Measurements from ENCODE around the gene MLLT10. TPM values are rescaled to one million over a fixed set of nuclear protein-coding genes. Genes with fewer than 3 reads are reported as not detected.
A peak's percentile ranks its signal among the peaks of the same experiment; 100 is the strongest.

The MLLT10 gene
- 37.4 TPM for polyA plus RNA-seq (2013, experiment 1 of 2)
- 40.3 TPM for polyA plus RNA-seq (2013, experiment 2 of 2)

GRCh38 chr10:21533467-21534279 is at the start of gene MLLT10:
Gene MLLT10 (plus strand): TSS chr10:21534232. CDS start chr10:21534645, 413 bp downstream.
- peak within 1 kb of the TSS; percentile 88 for H2BK120ac ChIP-seq (ENCODE audit: low read depth, low read length)
- H3K9ac ChIP-seq (ENCODE audit: low read length) = peak within 1 kb of the TSS; percentile 92
- DNase-seq = peak; percentile 99
- peak within 1 kb of the TSS; percentile 89 for H3K4me3 ChIP-seq (ENCODE audit: low read length)
- H3K4me1 ChIP-seq (ENCODE audit: control insufficient read depth, low read depth, low read length) = peaks cover 5% of the 10 kb centered on the region
- WGBS (ENCODE audit: extremely low coverage, insufficient coverage, low lambda C conversion rate) = no CpG with 5 or more reads among the region's 74 CpGs
- H3K79me2 ChIP-seq (ENCODE audit: control insufficient read depth, insufficient read depth, low read length) = peaks cover 26% of the 10 kb centered on the region
- H3K23ac ChIP-seq (ENCODE audit: low read length) = peak within 1 kb of the TSS; percentile 38
- peak within 1 kb of the TSS; percentile 99 for H3K4ac ChIP-seq (ENCODE audit: low read depth, low read length)
- peak within 1 kb of the TSS; percentile 99 for H3K18ac ChIP-seq (ENCODE audit: low read length)
- no peak within 1 kb of the TSS for H2AK5ac ChIP-seq (ENCODE audit: low read length)
- H3K56ac ChIP-seq (ENCODE audit: low read length) = peak within 1 kb of the TSS; percentile 97
- no peaks in the 10 kb centered on the region for H3K36me3 ChIP-seq (ENCODE audit: control insufficient read depth, insufficient read depth, low read length)
- no peak within 1 kb of the TSS for H2BK15ac ChIP-seq (replicated peaks; ENCODE audit: low read depth)
- H2BK5ac ChIP-seq (ENCODE audit: low read length) = peak within 1 kb of the TSS; percentile 85
- no peak within 1 kb of the TSS for H4K5ac ChIP-seq (ENCODE audit: low read length)
- H3K79me1 ChIP-seq (ENCODE audit: low read length) = peaks cover 2% of the 10 kb centered on the region
- H3K27ac ChIP-seq (ENCODE audit: low read depth, low read length) = peak within 1 kb of the TSS; percentile 98
- no peaks in the 10 kb centered on the region for H3K27me3 ChIP-seq (ENCODE audit: insufficient read depth, low read length, poor library complexity)
- peak within 1 kb of the TSS; percentile 83 for H4K8ac ChIP-seq (ENCODE audit: low read depth, low read length)
- peak within 1 kb of the TSS; percentile 69 for H3K4me2 ChIP-seq (ENCODE audit: low read length)

DNA sequence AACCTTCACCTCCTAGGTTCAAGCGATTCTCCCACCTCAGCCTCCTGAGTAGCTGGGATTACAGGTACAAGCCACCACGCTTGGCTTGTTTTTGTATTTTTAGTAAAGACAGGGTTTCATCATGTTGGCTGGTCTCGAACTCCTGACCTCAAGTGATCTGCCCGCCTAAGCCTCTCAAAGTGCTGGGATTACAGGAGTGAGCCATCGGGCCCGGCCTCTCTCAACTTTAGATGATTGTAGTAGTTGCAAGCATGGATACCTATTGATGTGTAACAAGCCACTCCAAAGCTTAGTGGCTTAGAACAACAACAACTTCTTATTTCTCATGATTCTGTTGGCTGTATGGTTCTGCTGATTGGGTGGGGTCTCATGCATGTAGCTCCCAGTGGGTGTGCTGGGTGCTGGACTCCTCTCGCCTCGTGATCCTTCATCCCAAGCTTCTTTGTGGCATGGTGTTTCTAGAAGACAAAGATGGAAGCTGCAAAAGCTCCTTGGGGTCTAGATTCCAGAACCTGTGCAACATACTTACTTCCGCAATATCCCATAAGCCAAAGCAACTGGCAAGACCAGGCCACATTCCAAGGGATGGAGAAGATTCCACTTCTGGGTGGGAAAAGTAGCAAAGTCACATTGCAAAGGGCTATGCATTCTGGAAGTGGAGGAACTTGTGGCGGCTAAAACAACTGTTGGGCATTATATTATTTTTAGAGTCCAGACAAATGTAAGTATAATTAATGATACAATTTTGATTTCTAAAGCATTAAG is 46.4 kb upstream of the MLLT10 start:
- no peak overlapping the region for H3K18ac ChIP-seq (ENCODE audit: low read length)
- no peak overlapping the region for H3K27ac ChIP-seq (ENCODE audit: low read depth, low read length)
- H4K8ac ChIP-seq (ENCODE audit: low read depth, low read length) = no peak overlapping the region
- H3K9ac ChIP-seq (ENCODE audit: low read length) = no peak overlapping the region
- no peak overlapping the region for H3K56ac ChIP-seq (ENCODE audit: low read length)
- no CpG with 5 or more reads among the region's 10 CpGs for WGBS (ENCODE audit: extremely low coverage, insufficient coverage, low lambda C conversion rate)
- H3K4ac ChIP-seq (ENCODE audit: low read depth, low read length) = no peak overlapping the region
- no peaks in the 10 kb centered on the region for H3K79me1 ChIP-seq (ENCODE audit: low read length)
- no peak overlapping the region for H3K4me3 ChIP-seq (ENCODE audit: low read length)
- no peaks in the 10 kb centered on the region for H3K27me3 ChIP-seq (ENCODE audit: insufficient read depth, low read length, poor library complexity)
- H2BK15ac ChIP-seq (replicated peaks; ENCODE audit: low read depth) = no peak overlapping the region
- H3K79me2 ChIP-seq (ENCODE audit: control insufficient read depth, insufficient read depth, low read length) = no peaks in the 10 kb centered on the region
- H2AK5ac ChIP-seq (ENCODE audit: low read length) = no peak overlapping the region
- H3K4me1 ChIP-seq (ENCODE audit: control insufficient read depth, low read depth, low read length) = no peaks in the 10 kb centered on the region
- H3K23ac ChIP-seq (ENCODE audit: low read length) = no peak overlapping the region
- no peak overlapping the region for H2BK5ac ChIP-seq (ENCODE audit: low read length)
- no peaks in the 10 kb centered on the region for H3K36me3 ChIP-seq (ENCODE audit: control insufficient read depth, insufficient read depth, low read length)
- no peak overlapping the region for H4K5ac ChIP-seq (ENCODE audit: low read length)
- no peak overlapping the region for H2BK120ac ChIP-seq (ENCODE audit: low read depth, low read length)
- no peak overlapping the region for H3K4me2 ChIP-seq (ENCODE audit: low read length)
- DNase-seq = no peak

DNA sequence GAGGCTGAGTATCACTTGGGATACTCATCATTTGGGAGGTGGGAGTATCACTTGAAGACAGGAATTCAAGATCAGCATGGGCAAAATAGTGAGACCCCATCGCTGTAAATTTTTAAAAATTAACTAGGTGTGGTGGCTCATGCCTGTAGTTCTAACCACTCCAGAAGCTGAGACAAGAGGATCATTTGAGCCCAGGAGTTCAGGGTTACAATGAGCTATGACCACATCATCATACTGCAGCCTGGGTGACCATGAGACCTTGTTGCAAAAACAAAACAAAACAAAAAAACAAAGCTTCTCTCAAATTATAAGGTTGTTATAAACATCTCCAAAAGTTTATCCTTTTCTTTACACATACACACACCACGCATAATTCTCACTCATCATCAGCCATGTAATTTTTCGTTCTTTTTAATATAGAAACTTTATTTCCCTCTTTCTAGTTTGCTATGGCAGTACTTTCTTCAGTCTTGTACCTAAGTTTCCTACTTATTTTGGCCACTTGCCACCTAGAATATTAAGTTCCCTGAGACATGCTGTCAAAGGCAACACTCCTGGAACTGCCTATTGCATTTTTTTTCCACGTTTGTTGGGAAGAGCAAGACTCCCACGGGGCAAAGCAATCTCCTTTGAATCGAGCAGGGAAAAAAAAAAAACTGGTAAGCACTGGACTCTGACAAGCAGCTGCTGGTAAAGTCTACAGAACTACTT is 45.6 kb upstream of the MLLT10 start:
- Histone ChIP-seq H3K4me3 (ENCODE audit: low read length) (no peak overlapping the region), H3K4me1 (ENCODE audit: control insufficient read depth, low read depth, low read length) (no peaks in the 10 kb centered on the region), H3K27me3 (ENCODE audit: insufficient read depth, low read length, poor library complexity) (no peaks in the 10 kb centered on the region), H3K27ac (ENCODE audit: low read depth, low read length) (no peak overlapping the region), H3K36me3 (ENCODE audit: control insufficient read depth, insufficient read depth, low read length) (no peaks in the 10 kb centered on the region), H3K56ac (ENCODE audit: low read length) (no peak overlapping the region), H2BK15ac (replicated peaks; ENCODE audit: low read depth) (no peak overlapping the region), H2AK5ac (ENCODE audit: low read length) (no peak overlapping the region), H3K4ac (ENCODE audit: low read depth, low read length) (peak overlapping the region; percentile 36), H4K5ac (ENCODE audit: low read length) (no peak overlapping the region), H3K4me2 (ENCODE audit: low read length) (no peak overlapping the region), H3K18ac (ENCODE audit: low read length) (no peak overlapping the region), H3K9ac (ENCODE audit: low read length) (no peak overlapping the region), H2BK5ac (ENCODE audit: low read length) (no peak overlapping the region), H4K8ac (ENCODE audit: low read depth, low read length) (no peak overlapping the region), H2BK120ac (ENCODE audit: low read depth, low read length) (no peak overlapping the region), H3K79me2 (ENCODE audit: control insufficient read depth, insufficient read depth, low read length) (no peaks in the 10 kb centered on the region), H3K79me1 (ENCODE audit: low read length) (no peaks in the 10 kb centered on the region), H3K23ac (ENCODE audit: low read length) (no peak overlapping the region)
- no peak for DNase-seq
- WGBS (ENCODE audit: extremely low coverage, insufficient coverage, low lambda C conversion rate) = 100% methylated on average over 2 of the region's 6 CpGs

GRCh38 chr10:21488957-21489446 is 45.0 kb upstream of the MLLT10 start:
- no peak overlapping the region for H3K18ac ChIP-seq (ENCODE audit: low read length)
- H3K36me3 ChIP-seq (ENCODE audit: control insufficient read depth, insufficient read depth, low read length) = no peaks in the 10 kb centered on the region
- H3K4me3 ChIP-seq (ENCODE audit: low read length) = no peak overlapping the region
- DNase-seq = no peak
- no peak overlapping the region for H3K56ac ChIP-seq (ENCODE audit: low read length)
- no peak overlapping the region for H3K4ac ChIP-seq (ENCODE audit: low read depth, low read length)
- H3K27me3 ChIP-seq (ENCODE audit: insufficient read depth, low read length, poor library complexity) = no peaks in the 10 kb centered on the region
- H3K9ac ChIP-seq (ENCODE audit: low read length) = no peak overlapping the region
- H3K79me2 ChIP-seq (ENCODE audit: control insufficient read depth, insufficient read depth, low read length) = no peaks in the 10 kb centered on the region
- WGBS (ENCODE audit: extremely low coverage, insufficient coverage, low lambda C conversion rate) = no CpG with 5 or more reads among the region's 5 CpGs
- H3K23ac ChIP-seq (ENCODE audit: low read length) = no peak overlapping the region
- no peak overlapping the region for H3K27ac ChIP-seq (ENCODE audit: low read depth, low read length)
- H3K79me1 ChIP-seq (ENCODE audit: low read length) = no peaks in the 10 kb centered on the region
- H3K4me1 ChIP-seq (ENCODE audit: control insufficient read depth, low read depth, low read length) = no peaks in the 10 kb centered on the region
- H2BK15ac ChIP-seq (replicated peaks; ENCODE audit: low read depth) = no peak overlapping the region
- no peak overlapping the region for H2AK5ac ChIP-seq (ENCODE audit: low read length)
- no peak overlapping the region for H2BK120ac ChIP-seq (ENCODE audit: low read depth, low read length)
- H3K4me2 ChIP-seq (ENCODE audit: low read length) = no peak overlapping the region
- no peak overlapping the region for H4K8ac ChIP-seq (ENCODE audit: low read depth, low read length)
- H2BK5ac ChIP-seq (ENCODE audit: low read length) = no peak overlapping the region
- no peak overlapping the region for H4K5ac ChIP-seq (ENCODE audit: low read length)

DNA sequence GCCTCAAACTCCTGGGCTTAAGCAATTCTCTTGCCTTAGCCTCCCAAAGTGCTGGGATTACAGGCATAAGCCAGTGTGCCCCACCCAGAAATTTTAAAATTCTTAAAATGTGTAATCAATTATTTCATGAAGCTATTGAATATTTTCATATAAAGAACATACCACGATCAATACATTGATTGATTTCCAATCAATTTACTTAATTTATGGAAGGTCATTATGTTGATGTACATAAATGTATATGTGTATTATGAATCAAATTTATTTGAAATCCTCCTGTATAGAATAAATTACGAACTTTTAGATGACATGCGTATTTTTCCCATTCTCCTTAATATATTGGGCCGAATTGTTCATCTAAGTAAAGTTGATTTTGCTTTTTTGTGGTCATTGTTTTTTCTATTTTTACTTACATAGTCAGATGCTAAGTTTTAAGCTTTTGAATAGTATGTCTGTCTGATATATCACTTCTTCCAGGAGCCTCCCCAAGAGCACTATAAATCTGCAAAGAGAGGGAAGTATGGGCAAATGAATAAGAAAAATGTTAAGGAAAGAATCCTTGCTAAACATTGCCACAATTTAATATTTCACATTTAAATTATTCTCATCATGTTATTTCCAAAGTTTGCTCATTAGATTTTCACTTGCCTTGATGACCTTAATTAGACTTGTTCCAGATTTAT is 43.9 kb upstream of the MLLT10 start:
- H3K79me2 ChIP-seq (ENCODE audit: control insufficient read depth, insufficient read depth, low read length) = no peaks in the 10 kb centered on the region
- H3K9ac ChIP-seq (ENCODE audit: low read length) = no peak overlapping the region
- H3K4me3 ChIP-seq (ENCODE audit: low read length) = no peak overlapping the region
- no peak overlapping the region for H2BK5ac ChIP-seq (ENCODE audit: low read length)
- H3K4me1 ChIP-seq (ENCODE audit: control insufficient read depth, low read depth, low read length) = no peaks in the 10 kb centered on the region
- H3K56ac ChIP-seq (ENCODE audit: low read length) = no peak overlapping the region
- no peak overlapping the region for H4K8ac ChIP-seq (ENCODE audit: low read depth, low read length)
- no peak for DNase-seq
- H3K23ac ChIP-seq (ENCODE audit: low read length) = no peak overlapping the region
- no peaks in the 10 kb centered on the region for H3K36me3 ChIP-seq (ENCODE audit: control insufficient read depth, insufficient read depth, low read length)
- no peak overlapping the region for H3K27ac ChIP-seq (ENCODE audit: low read depth, low read length)
- no peak overlapping the region for H4K5ac ChIP-seq (ENCODE audit: low read length)
- no peak overlapping the region for H2AK5ac ChIP-seq (ENCODE audit: low read length)
- H3K27me3 ChIP-seq (ENCODE audit: insufficient read depth, low read length, poor library complexity) = no peaks in the 10 kb centered on the region
- H2BK120ac ChIP-seq (ENCODE audit: low read depth, low read length) = no peak overlapping the region
- H3K4ac ChIP-seq (ENCODE audit: low read depth, low read length) = no peak overlapping the region
- H3K18ac ChIP-seq (ENCODE audit: low read length) = no peak overlapping the region
- H3K79me1 ChIP-seq (ENCODE audit: low read length) = no peaks in the 10 kb centered on the region
- H2BK15ac ChIP-seq (replicated peaks; ENCODE audit: low read depth) = no peak overlapping the region
- WGBS (ENCODE audit: extremely low coverage, insufficient coverage, low lambda C conversion rate) = no CpG with 5 or more reads among the region's 4 CpGs
- no peak overlapping the region for H3K4me2 ChIP-seq (ENCODE audit: low read length)
